GM23248 (cell line): ENCODE data around the gene ZNF501.

Source experiments
- EZH2 ChIP-seq: fragments of 200-600 bp; sonication (generic); IDR thresholded peaks from 2 replicates; pipeline ENCODE4 v1.6.1; 2018; ENCODE audit warnings: antibody characterized with exemption, mild to moderate bottlenecking; ENCODE audit not compliant: insufficient read depth, poor library complexity, severe bottlenecking
- EZH2phosphoT487 ChIP-seq: fragments of 200-600 bp; sonication (generic); IDR thresholded peaks from 2 replicates; pipeline ENCODE4 v1.6.1; 2018; ENCODE audit warnings: antibody characterized with exemption, moderate library complexity, mild to moderate bottlenecking, low read depth; ENCODE audit not compliant: insufficient read depth

DNA sequence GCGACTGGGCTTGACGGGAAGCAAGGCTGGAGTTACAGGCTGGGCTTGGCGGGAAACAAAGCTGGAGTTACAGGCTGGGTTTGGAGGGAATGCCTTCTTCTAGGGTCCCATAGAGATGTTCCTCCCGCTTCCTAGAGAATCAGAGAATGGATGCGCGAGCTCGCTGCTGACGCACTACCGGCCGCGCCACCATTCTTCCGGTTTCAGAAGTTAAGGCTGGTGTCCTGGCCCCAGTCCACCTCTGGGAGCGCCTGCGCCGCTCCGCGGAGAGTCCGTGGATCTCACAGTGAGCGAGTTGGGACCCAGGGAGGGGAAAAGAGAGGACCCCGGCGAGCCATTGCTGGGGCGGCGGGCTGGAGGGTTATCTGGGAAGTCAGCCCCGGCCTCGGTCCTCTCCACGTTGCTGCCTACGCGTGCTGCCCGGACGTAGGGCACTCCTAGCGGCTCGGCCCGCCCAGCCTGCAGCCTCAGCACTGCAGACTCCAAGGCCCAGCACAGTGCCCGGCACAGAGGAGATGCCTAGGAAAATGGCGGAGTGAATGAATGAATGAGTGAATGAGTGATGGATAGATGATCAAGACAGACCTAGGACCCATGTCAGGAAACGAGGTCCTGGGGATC lies 16.9 kb upstream of the ZNF501 start, which contains the start of gene ZNF502:
- TF ChIP-seq EZH2 (no peak), EZH2phosphoT487 (no peak)
